PFSK-1 (cell line): Measurements from ENCODE around the gene APC2.

Experiments
- POLR2AphosphoS5 ChIP-seq: IDR thresholded peaks from 2 replicates; pipeline ENCODE4 v1.6.1; 2012; ENCODE audit warnings: low read depth, mild to moderate bottlenecking, control low read depth, low read length, moderate library complexity
- SIN3A ChIP-seq: IDR thresholded peaks from 2 replicates; pipeline ENCODE4 v1.6.1; 2012; ENCODE audit warnings: mild to moderate bottlenecking, low read length, moderate library complexity, borderline replicate concordance; ENCODE audit not compliant: insufficient read depth

DNA sequence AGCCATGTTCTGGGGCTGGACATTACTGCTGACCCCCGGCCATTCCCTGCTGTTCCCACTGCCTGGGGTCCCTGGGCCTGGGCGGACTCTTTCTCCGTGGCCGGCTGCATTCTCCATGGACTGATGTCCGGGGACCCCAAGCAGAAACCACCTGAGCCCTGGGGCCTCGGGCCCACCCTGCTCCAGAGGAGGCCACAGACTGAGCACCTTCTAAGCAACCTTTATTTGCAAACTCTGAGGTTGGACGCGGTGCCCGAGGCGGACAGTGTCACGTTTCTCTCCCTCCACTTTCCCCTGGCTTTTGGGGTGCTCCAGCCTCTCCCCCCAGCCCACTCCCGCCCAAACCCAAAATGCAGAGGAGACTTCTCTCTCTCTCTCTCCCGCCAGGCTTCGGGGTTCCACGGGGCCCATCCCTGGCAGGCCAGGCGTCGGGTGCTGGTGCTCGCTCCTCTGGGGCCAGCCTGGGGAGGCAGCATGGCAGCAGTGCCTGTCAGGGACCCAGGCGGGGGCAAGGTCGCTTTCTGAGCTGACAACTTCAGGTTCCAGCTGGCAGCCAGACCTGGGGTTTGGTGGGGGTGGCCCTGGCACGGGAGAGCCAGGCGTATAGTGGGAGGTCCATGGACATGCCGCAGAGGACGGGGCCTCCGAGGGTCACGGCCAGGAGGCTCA lies 31.4 kb downstream of the APC2 start:
- no peak for TF ChIP-seq POLR2AphosphoS5
- TF ChIP-seq SIN3A, result no peak
